Pancreas (tissue), 10 donors: ENCODE data around the gene KLHL1. TPM values are rescaled to one million over a fixed set of nuclear protein-coding genes. Genes with fewer than 3 reads are reported as not detected.
A peak's percentile ranks its signal among the peaks of the same experiment; 100 is the strongest.

Experiments used
- ATAC-seq, 4 donors: fragments of 200-7000 bp; cut with Tn5 transposase; one replicate each; pipeline versions ENCODE4 v1.8.0 to v1.9.1; 2020; ENCODE audit warnings: mild to moderate bottlenecking in 4 of 4, moderate library complexity in 4 of 4
- DNase-seq, 6 donors: peaks; one replicate each; pipeline ENCODE4 v3.0.0-alpha.2; 2020
- FAIRE-seq: peaks from 2 replicates; lab custom pipeline; 2012; peaks lifted over from hg19 to GRCh38; lab: Jason Lieb, UNC
- H3K27ac ChIP-seq, 4 donors: fragments of 200-600 bp; sonication (generic); 1 replicate in 3 of 4; 2 replicates in 1 of 4; pipeline versions ENCODE4 v1.5.0 to v1.8.0; 2020
- H3K27me3 ChIP-seq, 4 donors: fragments of 200-600 bp; one replicate each; pipeline ENCODE4 v1.8.0; 2021
- H3K36me3 ChIP-seq, 3 donors: fragments of 200-600 bp; sonication (generic) in 1 of 3; one replicate each; pipeline versions ENCODE4 v1.5.0 to v1.8.0; 2020 to 2021
- H3K4me1 ChIP-seq, 3 donors: fragments of 200-600 bp; one replicate each; pipeline ENCODE4 v1.8.0; 2021
- H3K4me3 ChIP-seq, 4 donors: fragments of 200-600 bp; sonication (generic) in 2 of 4; one replicate each; pipeline versions ENCODE4 v1.5.0 to v1.8.0; 2020 to 2021
- H3K9me3 ChIP-seq, 4 donors: fragments of 200-600 bp; one replicate each; pipeline ENCODE4 v1.8.0; 2021
- CTCF ChIP-seq, 4 donors: fragments of 200-600 bp; sonication (generic) in 3 of 4; IDR thresholded peaks; one replicate each; pipeline versions ENCODE4 v1.5.0 to v1.8.0; 2021; ENCODE audit warnings: antibody characterized with exemption in 4 of 4
- WGBS, 2 donors: extraction: QIAGEN DNeasy Blood & Tissue Kit; methylation state at CpG; one replicate each; pipeline ENCODE4 v1.1.7; 2013; 5-methylcytosine and 5-hydroxymethylcytosine counted together
- intact Hi-C, 3 donors: fragments of 100-400 bp; cut with DNase I; formaldehyde crosslinking; loops; one replicate each; pipeline versions ENCODE4 v1.11.1 to v1.14.2; 2022
- polyA plus RNA-seq, 2 donors: library from polyadenylated mRNA; stranded (reverse); fragments of 200-250 nt; gene quantifications; one replicate each; pipeline ENCODE4 v1.2.3, GENCODE V29; 2013
- total RNA-seq, 6 donors: library from RNA; stranded (reverse); fragmentation: NEBNext Ultra II Directional in 4 of 6; extraction: Animal tissue kit (Norgen Biotek cat#: 25700) in 4 of 6; gene quantifications; one replicate each; pipeline versions ENCODE4 v1.2.1 to v1.2.4, GENCODE V29; 2021 to 2023
- donor health status: healthy with polysubstance abuse.
- donor health status: DM: no; HTN: no; CAD: no; lungs with moderate emphysema.
- donor health status: DM: no; HTN: no; CAD: no.
- donor health status: control.
- donor health status: control.
- donor health status: Bipolar disorder and iron deficiency.
- donor health status: DM: yes; HTN: yes; CAD: no.
- donor health status: DM: no; HTN: no; CAD: no.
- donor health status: DM: no; HTN: no; CAD: no.
- donor health status: DM: yes; HTN: yes; CAD: no.

KLHL1 gene
- total and polyA plus RNA-seq, 8 donors = 0.04 to 0.59 (median 0.14) TPM; not detected in 3

GRCh38 chr13:69809152-69809551, 299.1 kb downstream of the KLHL1 start:
- no peaks in the 10 kb centered on the region for H3K36me3 ChIP-seq
- H3K9me3 ChIP-seq = no peaks in the 10 kb centered on the region
- no peak for DNase-seq
- H3K4me3 ChIP-seq = no peak overlapping the region
- no peaks in the 10 kb centered on the region for H3K27me3 ChIP-seq
- FAIRE-seq = no peak
- intact Hi-C loops = no loop called here
- no peak for TF ChIP-seq CTCF (IDR thresholded peaks at IDR 0.05)
- ATAC-seq = no peak
- no peak overlapping the region for H3K27ac ChIP-seq
- no peaks in the 10 kb centered on the region for H3K4me1 ChIP-seq
- WGBS, 2 donors = 60 to 61% methylated on average over 3 of the region's 3 CpGs

- intact Hi-C loops = no loop called here
Observed at GRCh38 chr13:69796256-69796655, 312.0 kb downstream of the KLHL1 start.

GRCh38 chr13:69793783-69794453, 314.3 kb downstream of the KLHL1 start:
- intact Hi-C loops = no loop called here
- no peaks in the 10 kb centered on the region for H3K27me3 ChIP-seq
- WGBS, 2 donors = 25 to 36% methylated on average over 3 of the region's 3 CpGs
- H3K4me1 ChIP-seq = no peaks in the 10 kb centered on the region
- no peak for DNase-seq
- H3K27ac ChIP-seq = no peak overlapping the region
- no peak overlapping the region for H3K4me3 ChIP-seq
- no peak for TF ChIP-seq CTCF (IDR thresholded peaks at IDR 0.05)
- no peak for FAIRE-seq
- H3K9me3 ChIP-seq = no peaks in the 10 kb centered on the region
- no peaks in the 10 kb centered on the region for H3K36me3 ChIP-seq
- ATAC-seq = no peak

More at GRCh38 chr13:69796256-69796655, 312.0 kb downstream of the KLHL1 start:
- no peak for DNase-seq
- H3K27me3 ChIP-seq = no peaks in the 10 kb centered on the region
- TF ChIP-seq CTCF (IDR thresholded peaks at IDR 0.05) = no peak
- H3K4me3 ChIP-seq = no peak overlapping the region
- H3K4me1 ChIP-seq = no peaks in the 10 kb centered on the region
- 96 to 97% methylated on average over 2 of the region's 2 CpGs for WGBS, 2 donors
- ATAC-seq = no peak
- H3K9me3 ChIP-seq = no peaks in the 10 kb centered on the region
- no peaks in the 10 kb centered on the region for H3K36me3 ChIP-seq
- H3K27ac ChIP-seq = no peak overlapping the region
- FAIRE-seq = no peak

- intact Hi-C loops = no loop called here
- no peak for FAIRE-seq
- 73 to 81% methylated on average over 4 of the region's 4 CpGs for WGBS, 2 donors
- H3K4me3 ChIP-seq = no peak overlapping the region
- H3K27ac ChIP-seq = no peak overlapping the region
- H3K27me3 ChIP-seq = no peaks in the 10 kb centered on the region
- H3K36me3 ChIP-seq = no peaks in the 10 kb centered on the region
- DNase-seq = no peak
- no peak for ATAC-seq
- H3K4me1 ChIP-seq = no peaks in the 10 kb centered on the region
- TF ChIP-seq CTCF (IDR thresholded peaks at IDR 0.05) = no peak
- H3K9me3 ChIP-seq = no peaks in the 10 kb centered on the region
Observed at GRCh38 chr13:69776937-69777336, 331.3 kb downstream of the KLHL1 start.

- ATAC-seq = no peak
- Histone ChIP-seq H3K36me3 (no peaks in the 10 kb centered on the region), H3K9me3 (no peaks in the 10 kb centered on the region), H3K27ac (no peak overlapping the region), H3K27me3 (no peaks in the 10 kb centered on the region), H3K4me3 (no peak overlapping the region), H3K4me1 (no peaks in the 10 kb centered on the region)
- TF ChIP-seq CTCF (IDR thresholded peaks at IDR 0.05) = no peak
- 91% methylated on average over 3 of the region's 3 CpGs for WGBS, 2 donors
- DNase-seq = peak in 1 of 6 donors; percentile 11
- intact Hi-C loops = no loop called here
- FAIRE-seq = no peak
Observed at GRCh38 chr13:69769608-69770007, 338.6 kb downstream of the KLHL1 start.
